ENCODE data around the gene THAP7.

GRCh38 chr22:20982563-20982882 lies 19.4 kb downstream of the THAP7 start:
- no peak for TF ChIP-seq CTCF (IDR thresholded peaks at IDR 0.05)
- TF ChIP-seq POLR2A (IDR thresholded peaks at IDR 0.05), result no peak
- TF ChIP-seq POLR2AphosphoS5 (IDR thresholded peaks at IDR 0.05), result no peak
